Measurements from ENCODE around the gene PDE7B.

- no peak for TF ChIP-seq POLR2AphosphoS5 (IDR thresholded peaks at IDR 0.05)
- TF ChIP-seq CTCF (IDR thresholded peaks at IDR 0.05 in 8 of 11, conservative IDR thresholded peaks at IDR 0.05 in 3 of 11), result no peak
Observed at GRCh38 chr6:136104556-136104955, 253.1 kb downstream of the PDE7B start.
